ENCODE data around the gene FCRLA.

DNA sequence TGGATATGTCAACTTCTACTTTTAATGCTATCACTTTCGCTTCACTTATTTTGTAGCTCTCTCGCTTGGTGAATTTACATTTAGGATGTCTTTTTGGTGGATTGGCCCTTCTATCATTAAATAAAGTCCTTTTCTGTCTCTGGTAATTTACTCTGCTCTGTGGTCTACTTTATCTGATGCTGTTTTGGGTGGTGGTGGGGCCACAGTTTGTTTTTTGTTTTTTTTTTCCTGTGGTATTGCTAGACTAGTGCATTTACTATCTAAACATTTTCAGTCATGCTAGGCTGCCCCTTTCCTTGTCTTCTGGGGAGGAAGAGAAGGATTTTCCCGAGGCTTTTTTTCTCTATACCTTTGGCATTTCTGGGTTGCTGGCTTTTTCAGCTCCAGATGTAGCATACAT lies 18.1 kb upstream of the FCRLA start:
- TF ChIP-seq, protein P1, sequence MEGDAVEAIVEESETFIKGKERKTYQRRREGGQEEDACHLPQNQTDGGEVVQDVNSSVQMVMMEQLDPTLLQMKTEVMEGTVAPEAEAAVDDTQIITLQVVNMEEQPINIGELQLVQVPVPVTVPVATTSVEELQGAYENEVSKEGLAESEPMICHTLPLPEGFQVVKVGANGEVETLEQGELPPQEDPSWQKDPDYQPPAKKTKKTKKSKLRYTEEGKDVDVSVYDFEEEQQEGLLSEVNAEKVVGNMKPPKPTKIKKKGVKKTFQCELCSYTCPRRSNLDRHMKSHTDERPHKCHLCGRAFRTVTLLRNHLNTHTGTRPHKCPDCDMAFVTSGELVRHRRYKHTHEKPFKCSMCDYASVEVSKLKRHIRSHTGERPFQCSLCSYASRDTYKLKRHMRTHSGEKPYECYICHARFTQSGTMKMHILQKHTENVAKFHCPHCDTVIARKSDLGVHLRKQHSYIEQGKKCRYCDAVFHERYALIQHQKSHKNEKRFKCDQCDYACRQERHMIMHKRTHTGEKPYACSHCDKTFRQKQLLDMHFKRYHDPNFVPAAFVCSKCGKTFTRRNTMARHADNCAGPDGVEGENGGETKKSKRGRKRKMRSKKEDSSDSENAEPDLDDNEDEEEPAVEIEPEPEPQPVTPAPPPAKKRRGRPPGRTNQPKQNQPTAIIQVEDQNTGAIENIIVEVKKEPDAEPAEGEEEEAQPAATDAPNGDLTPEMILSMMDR (IDR thresholded peaks at IDR 0.05; ENCODE audit: low read depth, low read length): no peak
- TF ChIP-seq EZH2phosphoT487 (IDR thresholded peaks at IDR 0.05; ENCODE audit: low read depth): no peak
